ENCODE measurements around the gene PRKD1. TPM values are rescaled to one million over a fixed set of nuclear protein-coding genes. Genes with fewer than 3 reads are reported as not detected.

PRKD1 gene
- total RNA-seq, 2 experiments from 2014 or later, result not detected

- H3K27ac Mint-ChIP-seq, result no peak overlapping the region
- no peak for DNase-seq
- H3K4me1 Mint-ChIP-seq (ENCODE audit: low read depth), result no peaks in the 10 kb centered on the region
- no peaks in the 10 kb centered on the region for H3K27me3 Mint-ChIP-seq
- H3K4me3 Mint-ChIP-seq, result no peak overlapping the region
- POLR2A ChIA-PET, result no interaction called here
- intact Hi-C loops (cut with micrococcal nuclease), result no loop called here
- CTCF ChIA-PET, result no interaction called here
- H3K9me3 Mint-ChIP-seq, result peaks cover 2% of the 10 kb centered on the region
- H3K36me3 Mint-ChIP-seq, result no peaks in the 10 kb centered on the region
These were observed 106.9 kb downstream of the PRKD1 start for GRCh38 chr14:29820785-29821184.

GRCh38 chr14:29817767-29818405 lies 109.8 kb downstream of the PRKD1 start:
- H3K27me3 Mint-ChIP-seq, result no peaks in the 10 kb centered on the region
- no peak for DNase-seq
- CTCF ChIA-PET, result no interaction called here
- intact Hi-C loops (cut with micrococcal nuclease), result no loop called here
- no peak overlapping the region for H3K4me3 Mint-ChIP-seq
- H3K9me3 Mint-ChIP-seq, result peaks cover 3% of the 10 kb centered on the region
- no peaks in the 10 kb centered on the region for H3K36me3 Mint-ChIP-seq
- no peaks in the 10 kb centered on the region for H3K4me1 Mint-ChIP-seq (ENCODE audit: low read depth)
- POLR2A ChIA-PET, result no interaction called here
- no peak overlapping the region for H3K27ac Mint-ChIP-seq

- Mint-ChIP-seq H3K27ac (no peak overlapping the region), H3K4me3 (no peak overlapping the region), H3K9me3 (peaks cover 6% of the 10 kb centered on the region), H3K36me3 (no peaks in the 10 kb centered on the region), H3K4me1 (ENCODE audit: low read depth) (no peaks in the 10 kb centered on the region), H3K27me3 (no peaks in the 10 kb centered on the region)
- ChIA-PET POLR2A (no interaction called here), CTCF (no interaction called here)
- intact Hi-C loops (cut with micrococcal nuclease), result no loop called here
- no peak for DNase-seq
These were observed 112.5 kb downstream of the PRKD1 start for GRCh38 chr14:29815016-29815674.

GRCh38 chr14:29814156-29815015 lies 113.3 kb downstream of the PRKD1 start:
- CTCF ChIA-PET, result interaction anchor here (0.6 kb wide), 1 partner anchor 10 kb away, joined by 3 read pairs; no protein-coding TSS in a partner anchor
- H3K4me3 Mint-ChIP-seq, result no peak overlapping the region

GRCh38 chr14:29810682-29811081 lies 117.0 kb downstream of the PRKD1 start:
- no peak for DNase-seq
- CTCF ChIA-PET, result no interaction called here

More at GRCh38 chr14:29814156-29815015, 113.3 kb downstream of the PRKD1 start:
- H3K4me1 Mint-ChIP-seq (ENCODE audit: low read depth), result no peaks in the 10 kb centered on the region
- no peaks in the 10 kb centered on the region for H3K27me3 Mint-ChIP-seq
- no peaks in the 10 kb centered on the region for H3K36me3 Mint-ChIP-seq
- no peak for DNase-seq
- intact Hi-C loops (cut with micrococcal nuclease), result no loop called here
- peaks cover 6% of the 10 kb centered on the region for H3K9me3 Mint-ChIP-seq
- POLR2A ChIA-PET, result no interaction called here
- no peak overlapping the region for H3K27ac Mint-ChIP-seq

GRCh38 chr14:29810064-29810463 lies 117.6 kb downstream of the PRKD1 start:
- DNase-seq, result no peak
- no peak overlapping the region for H3K4me3 Mint-ChIP-seq
- no peaks in the 10 kb centered on the region for H3K4me1 Mint-ChIP-seq (ENCODE audit: low read depth)
- no peaks in the 10 kb centered on the region for H3K27me3 Mint-ChIP-seq
- no peak overlapping the region for H3K27ac Mint-ChIP-seq
- ChIA-PET CTCF (no interaction called here), POLR2A (no interaction called here)
- intact Hi-C loops (cut with micrococcal nuclease), result no loop called here
- peaks cover 7% of the 10 kb centered on the region for H3K9me3 Mint-ChIP-seq
- no peaks in the 10 kb centered on the region for H3K36me3 Mint-ChIP-seq

More at GRCh38 chr14:29810682-29811081, 117.0 kb downstream of the PRKD1 start:
- H3K4me3 Mint-ChIP-seq, result no peak overlapping the region
- no peaks in the 10 kb centered on the region for H3K27me3 Mint-ChIP-seq
- H3K4me1 Mint-ChIP-seq (ENCODE audit: low read depth), result no peaks in the 10 kb centered on the region
- no peak overlapping the region for H3K27ac Mint-ChIP-seq
- H3K9me3 Mint-ChIP-seq, result peaks cover 6% of the 10 kb centered on the region
- H3K36me3 Mint-ChIP-seq, result no peaks in the 10 kb centered on the region
- intact Hi-C loops (cut with micrococcal nuclease), result no loop called here
- POLR2A ChIA-PET, result no interaction called here

GRCh38 chr14:29806124-29806517 lies 121.5 kb downstream of the PRKD1 start:
- Mint-ChIP-seq H3K27ac (no peak overlapping the region), H3K36me3 (no peaks in the 10 kb centered on the region), H3K27me3 (no peaks in the 10 kb centered on the region), H3K9me3 (peaks cover 3% of the 10 kb centered on the region), H3K4me1 (ENCODE audit: low read depth) (no peaks in the 10 kb centered on the region), H3K4me3 (no peak overlapping the region)
- intact Hi-C loops (cut with micrococcal nuclease), result no loop called here
- ChIA-PET CTCF (no interaction called here), POLR2A (no interaction called here)
- no peak for DNase-seq

GRCh38 chr14:29805415-29806123 lies 122.1 kb downstream of the PRKD1 start:
- Mint-ChIP-seq H3K36me3 (no peaks in the 10 kb centered on the region), H3K27me3 (no peaks in the 10 kb centered on the region), H3K4me3 (no peak overlapping the region), H3K27ac (no peak overlapping the region), H3K4me1 (ENCODE audit: low read depth) (no peaks in the 10 kb centered on the region), H3K9me3 (peaks cover 3% of the 10 kb centered on the region)
- no peak for DNase-seq
- CTCF ChIA-PET, result no interaction called here
- POLR2A ChIA-PET, result no interaction called here
- intact Hi-C loops (cut with micrococcal nuclease), result no loop called here

GRCh38 chr14:29804481-29805266 lies 123.0 kb downstream of the PRKD1 start:
- ChIA-PET POLR2A (no interaction called here), CTCF (no interaction called here)
- no peak overlapping the region for H3K4me3 Mint-ChIP-seq
- intact Hi-C loops (cut with micrococcal nuclease), result no loop called here
- DNase-seq, result no peak
- H3K36me3 Mint-ChIP-seq, result no peaks in the 10 kb centered on the region
- no peaks in the 10 kb centered on the region for H3K4me1 Mint-ChIP-seq (ENCODE audit: low read depth)
- H3K9me3 Mint-ChIP-seq, result peaks cover 3% of the 10 kb centered on the region
- H3K27ac Mint-ChIP-seq, result no peak overlapping the region
- H3K27me3 Mint-ChIP-seq, result no peaks in the 10 kb centered on the region

GRCh38 chr14:29803045-29803444 lies 124.6 kb downstream of the PRKD1 start:
- intact Hi-C loops (cut with micrococcal nuclease), result no loop called here
- Mint-ChIP-seq H3K27me3 (no peaks in the 10 kb centered on the region), H3K36me3 (no peaks in the 10 kb centered on the region), H3K4me1 (ENCODE audit: low read depth) (no peaks in the 10 kb centered on the region), H3K4me3 (no peak overlapping the region), H3K27ac (no peak overlapping the region), H3K9me3 (peaks cover 3% of the 10 kb centered on the region)
- CTCF ChIA-PET, result no interaction called here
- POLR2A ChIA-PET, result no interaction called here
- DNase-seq, result no peak

- H3K27me3 Mint-ChIP-seq, result no peaks in the 10 kb centered on the region
- ChIA-PET CTCF (no interaction called here), POLR2A (no interaction called here)
These were observed 125.4 kb downstream of the PRKD1 start for GRCh38 chr14:29802211-29802610.

GRCh38 chr14:29800961-29801360 lies 126.7 kb downstream of the PRKD1 start:
- no peaks in the 10 kb centered on the region for H3K4me1 Mint-ChIP-seq (ENCODE audit: low read depth)
- POLR2A ChIA-PET, result no interaction called here
- H3K9me3 Mint-ChIP-seq, result peaks cover 6% of the 10 kb centered on the region
- H3K27ac Mint-ChIP-seq, result no peak overlapping the region
- CTCF ChIA-PET, result no interaction called here
- intact Hi-C loops (cut with micrococcal nuclease), result no loop called here
- no peak overlapping the region for H3K4me3 Mint-ChIP-seq
- no peaks in the 10 kb centered on the region for H3K36me3 Mint-ChIP-seq
- H3K27me3 Mint-ChIP-seq, result no peaks in the 10 kb centered on the region
- no peak for DNase-seq

More at GRCh38 chr14:29802211-29802610, 125.4 kb downstream of the PRKD1 start:
- H3K4me1 Mint-ChIP-seq (ENCODE audit: low read depth), result no peaks in the 10 kb centered on the region
- intact Hi-C loops (cut with micrococcal nuclease), result no loop called here
- H3K27ac Mint-ChIP-seq, result no peak overlapping the region
- no peak overlapping the region for H3K4me3 Mint-ChIP-seq
- no peaks in the 10 kb centered on the region for H3K36me3 Mint-ChIP-seq
- peaks cover 3% of the 10 kb centered on the region for H3K9me3 Mint-ChIP-seq
- no peak for DNase-seq

Measured in activated CD4-positive, alpha-beta memory T cell treated with anti-CD3 and anti-CD28 coated beads for 36 hours (primary cell).